GM21423 (cell line): Measurements from ENCODE around the gene DLGAP4.
"Not testable (repeated sequence)": the region's sequence is repeated elsewhere in the genome, so short reads cannot be mapped to it uniquely, and the experiment has no call there.

Experiments
- ATAC-seq: cut with Tn5 transposase; IDR thresholded peaks from one replicate; pipeline ENCODE4 v1.9.1; 2021; ENCODE audit warnings: mild to moderate bottlenecking, moderate library complexity; ENCODE audit not compliant: unreplicated experiment

DLGAP4 gene

GRCh38 chr20:36547186-36548005 lies 241.3 kb downstream of the DLGAP4 start:
- no peak for ATAC-seq

GRCh38 chr20:36548006-36548315 lies 241.8 kb downstream of the DLGAP4 start:
- no peak for ATAC-seq

GRCh38 chr20:36548704-36549627 lies 242.8 kb downstream of the DLGAP4 start:
- no peak for ATAC-seq

GRCh38 chr20:36549628-36549941 lies 243.4 kb downstream of the DLGAP4 start:
- ATAC-seq, result no peak

GRCh38 chr20:36549942-36550789 lies 244.0 kb downstream of the DLGAP4 start:
- no peak for ATAC-seq

GRCh38 chr20:36550790-36551299 lies 244.7 kb downstream of the DLGAP4 start:
- no peak for ATAC-seq

GRCh38 chr20:36555248-36555647 lies 249.1 kb downstream of the DLGAP4 start:
- no peak for ATAC-seq

- ATAC-seq, result no peak
Measured at GRCh38 chr20:36562724-36563123, 256.6 kb downstream of the DLGAP4 start.

- ATAC-seq, result no peak
Measured at GRCh38 chr20:36563374-36563773, 257.2 kb downstream of the DLGAP4 start.

GRCh38 chr20:36564078-36564725 lies 258.1 kb downstream of the DLGAP4 start:
- not testable (repeated sequence) for ATAC-seq

GRCh38 chr20:36564726-36565121 lies 258.6 kb downstream of the DLGAP4 start:
- not testable (repeated sequence) for ATAC-seq

- ATAC-seq, result no peak
Measured at GRCh38 chr20:36565520-36565919, 259.4 kb downstream of the DLGAP4 start.

GRCh38 chr20:36569847-36570429 lies 263.8 kb downstream of the DLGAP4 start:
- ATAC-seq, result no peak

- ATAC-seq, result no peak
Measured at GRCh38 chr20:36571564-36572504, 265.7 kb downstream of the DLGAP4 start.

GRCh38 chr20:36572701-36573102 lies 266.6 kb downstream of the DLGAP4 start:
- ATAC-seq, result peak; percentile 18

- peak; percentile 61 for ATAC-seq
Measured at GRCh38 chr20:36573103-36573797, 267.1 kb downstream of the DLGAP4 start, which contains the start of gene TGIF2. Gene TGIF2, plus strand, starts transcription at chr20:36573597. Its CDS starts 5,178 bp downstream, at chr20:36578775.

- ATAC-seq, result no peak
Measured at GRCh38 chr20:36573798-36574365, 267.7 kb downstream of the DLGAP4 start.
